Mammary epithelial cell (primary cell): ENCODE results near the gene CABP7.

Experiments
- CTCF ChIP-seq, 2 donors: IDR thresholded peaks in 1 of 2; conservative IDR thresholded peaks in 1 of 2; 2 replicates each; pipeline ENCODE4 v1.5.1; 2011 to 2012; ENCODE audit warnings: inconsistent platforms in 2 of 2, low read length in 2 of 2, mild to moderate bottlenecking in 2 of 2, control low read depth in 1 of 2, low read depth in 1 of 2; ENCODE audit not compliant: insufficient read depth in 1 of 2; ENCODE audit errors: extremely low read depth in 1 of 2
- EZH2 ChIP-seq: IDR thresholded peaks from 2 replicates; pipeline ENCODE4 v1.6.1; 2012; ENCODE audit warnings: low read length, inconsistent platforms, borderline replicate concordance

DNA sequence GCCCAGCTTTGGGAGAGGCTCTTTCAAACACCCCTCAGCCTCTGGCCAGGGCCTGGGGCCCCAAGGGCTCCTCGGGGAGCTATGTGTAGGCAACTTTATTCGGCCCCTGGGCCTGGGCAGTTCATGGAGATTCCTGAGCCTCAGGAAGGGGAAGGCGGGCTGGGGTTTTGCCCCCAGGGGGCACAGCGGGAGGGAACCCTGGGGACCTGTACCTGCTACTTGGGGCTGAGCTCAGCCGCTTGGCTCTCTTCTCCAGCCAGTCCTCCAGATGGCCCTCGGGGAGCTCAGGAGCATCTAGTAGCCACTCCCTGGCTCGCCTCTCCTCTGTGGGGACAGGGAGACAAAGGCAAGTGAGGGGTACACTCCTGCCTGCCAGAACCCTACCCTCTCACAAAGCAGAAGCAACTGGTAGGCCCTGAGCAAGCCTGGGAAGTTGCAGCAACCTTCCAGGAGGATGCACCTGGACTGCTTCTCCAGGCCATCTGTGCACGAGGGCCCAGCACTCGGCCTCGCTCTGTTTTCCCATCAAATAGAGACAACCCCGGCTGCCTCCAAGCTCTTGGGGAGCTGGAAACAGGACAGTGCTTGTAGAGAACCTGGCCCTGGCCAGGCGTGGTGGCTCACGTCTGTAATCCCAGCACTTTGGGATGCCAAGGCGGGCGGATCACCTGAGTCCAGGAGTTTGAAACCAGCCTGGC lies 18.5 kb downstream of the CABP7 start:
- no peak for TF ChIP-seq CTCF (conservative IDR thresholded peaks at IDR 0.05 in 1 of 2, IDR thresholded peaks at IDR 0.05 in 1 of 2; ENCODE audit: extremely low read depth in 1 of 2, insufficient read depth in 1 of 2, low read depth in 1 of 2, low read length in 2 of 2)
- no peak for TF ChIP-seq EZH2
